Hematopoietic multipotent progenitor cell treated with erythropoietin and hydrocortisone succinate and interleukin-3 and kit ligand, for 15 days (in vitro differentiated cells): ENCODE data around the gene PTPN14.
A peak's percentile ranks its signal among the peaks of the same experiment; 100 is the strongest.

Experiments
- DNase-seq: peaks from one replicate; pipeline ENCODE4 v3.0.0-alpha.2; 2015; ENCODE audit warnings: low spot score

Gene PTPN14

DNA sequence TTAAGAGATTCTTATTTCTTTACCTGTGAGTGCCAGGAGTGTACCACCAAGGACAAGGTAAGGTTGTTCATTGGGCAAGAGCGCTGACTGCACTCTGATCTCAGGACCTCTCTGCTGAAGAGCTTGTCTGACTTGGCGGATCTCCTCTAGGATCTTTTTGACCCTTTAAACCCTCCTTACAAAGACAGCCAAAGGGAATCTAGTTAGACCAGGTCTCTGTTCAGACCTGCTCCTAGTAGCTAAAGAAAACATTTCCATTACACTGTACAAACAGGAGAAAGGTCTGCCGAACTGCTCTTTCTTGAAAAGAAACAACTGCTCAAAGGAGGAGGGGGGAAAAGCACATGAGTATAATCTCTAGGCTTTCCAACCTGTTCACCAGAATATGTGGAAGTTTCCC, 221.2 kb downstream of the PTPN14 start:
- no peak for DNase-seq

DNA sequence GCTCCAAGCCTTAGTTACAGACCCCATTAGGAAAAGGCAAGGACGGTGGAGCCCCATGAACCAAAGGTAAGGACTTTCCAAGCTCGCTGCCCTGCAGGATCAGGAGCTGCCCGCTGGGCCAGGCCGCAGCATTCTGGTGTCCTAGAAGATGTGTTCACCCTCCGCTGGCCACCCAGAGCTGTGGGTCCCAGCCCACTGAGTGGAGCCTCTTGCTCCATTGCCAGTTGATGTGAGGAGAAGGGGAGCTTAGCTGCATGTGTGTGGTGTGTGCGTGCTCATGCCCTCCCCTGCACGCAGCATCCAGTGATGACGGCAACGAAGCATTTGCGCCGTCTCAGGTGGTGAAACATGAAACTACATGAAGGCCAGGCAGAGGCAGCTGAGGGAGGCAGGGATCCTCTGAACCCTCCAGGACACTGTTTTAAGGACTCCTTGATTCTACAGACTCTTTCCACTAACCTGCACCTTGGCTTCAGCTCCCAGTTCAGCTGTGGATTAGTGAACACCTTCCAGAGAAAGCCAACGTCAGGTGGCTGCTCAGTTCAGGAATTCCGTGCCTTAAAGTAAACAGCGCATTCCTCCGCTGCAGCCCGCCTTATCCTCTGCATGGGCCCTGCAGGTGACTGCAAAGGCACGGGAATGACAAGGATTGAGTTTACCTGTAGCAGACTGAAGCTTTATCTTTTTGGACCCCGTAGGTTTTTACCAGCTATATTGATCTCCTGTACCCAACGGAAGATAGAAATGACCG, 221.8 kb downstream of the PTPN14 start:
- no peak for DNase-seq

DNA sequence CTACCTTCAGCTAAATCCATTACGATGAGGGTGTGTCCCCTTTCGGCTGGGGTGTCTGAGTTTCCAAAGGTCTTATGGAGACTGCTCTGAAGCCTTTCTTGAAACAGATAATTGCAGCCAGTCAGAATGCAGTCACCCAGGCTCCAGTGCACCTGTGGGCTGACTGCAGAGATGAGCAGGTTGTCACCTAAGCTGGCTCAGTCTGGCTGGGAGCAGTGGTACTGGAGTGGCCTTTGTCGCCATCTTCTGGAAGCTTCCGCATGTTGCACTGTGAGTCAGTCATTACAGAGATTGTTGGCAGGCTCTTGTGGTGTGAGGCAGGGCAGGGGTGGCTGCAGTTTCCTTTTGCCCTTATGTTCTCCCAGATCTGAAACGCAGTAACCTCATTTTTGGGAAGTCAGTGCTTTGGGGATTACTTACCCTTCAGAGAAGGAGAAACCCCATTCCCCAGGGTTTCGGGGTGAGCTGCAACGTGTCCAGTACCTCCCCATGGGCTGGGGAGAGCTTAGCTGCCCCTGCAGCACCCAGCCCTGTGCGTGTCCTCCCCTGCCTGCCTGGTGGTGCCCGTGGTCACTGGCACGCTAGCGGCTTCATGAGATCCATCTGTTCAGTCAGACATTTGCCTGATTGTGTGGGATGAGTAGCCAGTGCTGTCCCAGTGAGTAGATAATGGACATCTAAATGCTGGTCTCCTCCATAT, 222.5 kb downstream of the PTPN14 start:
- peak; percentile 66 for DNase-seq

DNA sequence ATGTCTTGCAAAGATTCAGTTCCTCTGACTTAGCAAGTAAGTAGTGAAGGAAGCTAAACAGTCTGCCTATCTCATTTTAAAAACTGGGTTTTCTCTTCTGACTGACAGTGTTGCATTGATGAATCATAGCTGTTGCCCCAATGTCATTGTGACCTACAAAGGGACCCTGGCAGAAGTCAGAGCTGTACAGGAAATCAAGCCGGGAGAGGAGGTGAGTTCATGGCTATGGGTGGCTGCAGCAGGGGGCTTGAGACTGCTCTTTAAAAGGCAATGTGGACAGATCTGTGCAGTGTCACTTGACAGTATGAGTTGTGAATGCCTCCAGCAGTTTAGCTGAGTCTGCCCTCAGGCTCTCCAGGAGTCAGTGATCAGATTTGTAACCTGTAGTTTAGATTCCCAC, 223.9 kb downstream of the PTPN14 start:
- no peak for DNase-seq

DNA sequence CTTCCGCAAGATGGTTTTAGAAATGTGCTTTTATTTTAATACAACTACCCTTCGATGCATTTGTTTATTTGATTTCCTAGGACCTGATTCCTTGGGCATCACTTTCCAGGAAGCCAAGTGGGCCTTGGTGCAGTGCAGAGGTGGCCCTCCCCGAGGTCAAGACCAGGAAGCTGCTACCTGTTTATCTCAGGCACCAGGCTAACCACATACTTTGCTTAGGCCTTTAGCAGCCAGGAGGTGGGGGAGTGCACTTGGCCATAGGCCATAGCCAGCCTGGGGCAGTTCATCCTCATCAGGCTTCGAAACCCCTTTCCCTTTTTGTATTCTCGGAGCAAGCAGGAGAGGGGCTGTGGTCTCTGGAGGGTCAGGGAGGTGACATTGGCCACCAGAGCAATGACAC, 225.0 kb downstream of the PTPN14 start:
- no peak for DNase-seq

- DNase-seq, result no peak
Measured at GRCh38 chr1:214324896-214325800, 226.3 kb downstream of the PTPN14 start.

- no peak for DNase-seq
Measured at GRCh38 chr1:214321705-214322453, 229.5 kb downstream of the PTPN14 start.

DNA sequence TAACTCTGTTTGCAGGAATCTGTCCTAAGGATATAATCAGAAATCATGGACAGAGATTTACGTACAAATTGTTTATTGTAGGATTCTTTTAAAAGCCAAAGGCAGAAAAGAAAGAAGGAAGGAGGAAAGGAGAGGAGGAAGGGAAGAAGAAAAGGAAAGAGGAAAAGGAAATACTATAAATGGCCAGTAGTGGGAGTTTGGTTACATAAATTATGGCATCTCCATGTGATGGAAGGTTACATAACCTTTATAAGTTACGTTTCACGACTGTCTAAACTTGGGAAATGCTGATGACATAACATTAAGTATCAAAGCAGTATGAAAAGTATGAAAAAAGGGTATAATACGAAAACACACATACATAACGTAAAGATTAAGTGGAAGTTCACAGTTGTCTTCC, 231.5 kb downstream of the PTPN14 start:
- no peak for DNase-seq

- DNase-seq, result no peak
Measured at GRCh38 chr1:214318956-214319736, 232.3 kb downstream of the PTPN14 start.

- no peak for DNase-seq
Measured at GRCh38 chr1:214318356-214318755, 233.0 kb downstream of the PTPN14 start.

DNA sequence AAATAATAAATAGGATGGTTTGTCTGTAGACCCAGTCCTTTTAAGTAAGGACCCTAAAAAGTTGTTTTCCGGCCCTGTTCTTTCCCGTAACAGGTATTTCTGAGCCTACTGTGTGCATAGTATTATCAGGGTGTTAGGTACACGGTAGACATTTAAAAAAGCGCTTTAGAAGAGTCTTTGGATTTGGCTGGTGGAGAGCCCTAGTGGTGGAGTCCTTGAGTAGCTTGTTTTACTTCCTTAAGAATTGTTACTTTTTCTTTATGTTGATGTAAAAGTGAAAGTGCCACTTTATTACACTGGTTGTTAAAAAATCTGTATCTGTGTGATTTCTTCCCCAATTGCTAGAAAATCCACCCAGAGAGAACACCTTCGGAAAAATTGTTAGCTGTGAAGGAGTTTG, 233.7 kb downstream of the PTPN14 start:
- no peak for DNase-seq

DNA sequence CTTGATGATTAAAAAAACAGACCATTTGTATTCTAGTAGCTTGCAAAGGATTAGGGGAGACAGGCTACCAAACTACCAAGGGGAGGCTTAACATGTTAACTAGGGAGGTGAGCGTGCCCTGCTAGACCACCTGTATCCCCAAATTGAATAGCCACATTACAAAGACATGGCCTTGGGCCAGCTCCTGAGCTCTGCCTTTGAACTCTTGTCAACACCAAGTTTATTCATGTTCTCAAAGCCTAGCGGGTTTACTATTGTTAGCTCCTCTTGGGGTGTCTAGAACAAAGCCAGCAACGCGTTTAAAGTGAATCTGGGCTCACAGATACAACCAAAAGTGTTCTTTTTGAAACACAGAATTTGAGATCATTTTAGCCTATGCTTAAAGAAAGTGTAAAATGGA, 234.1 kb downstream of the PTPN14 start:
- no peak for DNase-seq

GRCh38 chr1:214316593-214316992, 234.8 kb downstream of the PTPN14 start:
- no peak for DNase-seq

- no peak for DNase-seq
Measured at GRCh38 chr1:214314178-214314843, 237.1 kb downstream of the PTPN14 start.

DNA sequence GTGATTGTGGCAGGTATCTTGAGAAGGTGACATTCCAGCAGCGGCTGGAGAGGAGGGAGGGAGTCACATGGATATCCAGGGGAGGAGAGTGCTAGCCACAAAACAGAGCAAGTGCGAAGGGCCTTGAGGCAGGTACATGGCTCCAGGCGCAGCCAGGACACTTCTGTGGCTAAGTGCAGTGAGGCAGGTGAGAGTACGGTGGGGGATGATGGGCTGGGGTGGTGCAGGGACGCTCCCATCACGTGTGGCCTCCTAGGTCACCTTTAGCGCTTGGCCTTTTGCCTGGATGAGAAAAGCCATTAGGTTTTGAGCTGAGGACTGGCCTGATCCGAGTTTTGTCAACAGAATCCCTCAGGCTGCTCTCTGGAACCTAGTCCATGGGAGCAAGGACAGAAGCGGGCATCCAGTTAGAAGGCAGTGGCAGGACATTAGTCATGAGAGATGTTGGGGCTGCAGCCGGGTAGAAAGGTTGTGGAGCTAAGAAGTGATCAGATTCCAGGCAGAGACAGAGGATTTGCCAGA, 238.8 kb downstream of the PTPN14 start:
- no peak for DNase-seq

GRCh38 chr1:214310777-214311690, 240.4 kb downstream of the PTPN14 start:
- DNase-seq, result no peak

DNA sequence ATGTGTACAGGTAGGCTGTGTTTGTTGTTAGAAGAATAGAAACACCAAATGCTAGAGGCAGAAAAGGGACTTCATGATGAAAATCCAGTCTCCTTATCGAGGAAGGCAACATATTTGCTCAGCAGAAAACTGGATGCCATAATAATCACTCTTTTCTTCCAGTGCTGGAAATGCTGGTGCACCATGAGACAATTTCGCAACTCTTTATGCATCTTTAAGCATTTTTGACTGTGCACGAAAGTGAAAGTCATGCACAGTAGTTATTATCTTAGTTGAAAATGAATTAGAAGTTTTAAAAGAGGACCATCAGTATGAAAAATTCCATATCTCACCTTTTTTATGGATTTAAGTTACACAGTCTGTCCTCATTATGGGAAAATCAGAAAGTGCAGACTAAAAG, 241.4 kb downstream of the PTPN14 start:
- DNase-seq, result no peak

- no peak for DNase-seq
Measured at GRCh38 chr1:214306269-214306668, 245.1 kb downstream of the PTPN14 start.

- no peak for DNase-seq
Measured at GRCh38 chr1:214305164-214305751, 246.1 kb downstream of the PTPN14 start.
